ENCODE data around the gene MARCKSL1. TPM values are rescaled to one million over a fixed set of nuclear protein-coding genes. Genes with fewer than 3 reads are reported as not detected.

MARCKSL1 gene
- polyA plus RNA-seq, 3 donors = 13.9 to 150 (median 40.3) TPM

- no peak for DNase-seq
- H4K20me1 ChIP-seq (ENCODE audit: insufficient read depth, low read length) = no peaks in the 10 kb centered on the region
- H3K9me3 ChIP-seq (replicated peaks in 1 of 2; ENCODE audit: control insufficient read depth in 1 of 2, insufficient read depth in 1 of 2, low read length in 2 of 2) = no peaks in the 10 kb centered on the region
- H3K4me1 Mint-ChIP-seq = peaks cover 25% of the 10 kb centered on the region
- H3K4me3 Mint-ChIP-seq = no peak overlapping the region
- H3K4me3 ChIP-seq (replicated peaks in 1 of 3; ENCODE audit: low read depth in 2 of 3, low read length in 3 of 3) = no peak overlapping the region
- peaks cover 0 to 4% of the 10 kb centered on the region in 2 donors for H3K36me3 Mint-ChIP-seq
- WGBS (ENCODE audit: insufficient coverage) = 92% methylated on average over 2 of the region's 7 CpGs
- H3K9me3 Mint-ChIP-seq = peaks cover 0 to 5% (median 2%) of the 10 kb centered on the region in 7 donors
- H3K4me1 ChIP-seq (ENCODE audit: control insufficient read depth in 1 of 2, insufficient read depth in 2 of 2, low read length in 2 of 2) = peaks cover 18 to 21% of the 10 kb centered on the region in 2 donors
- H3K36me3 ChIP-seq (replicated peaks in 1 of 2; ENCODE audit: control insufficient read depth in 1 of 2, insufficient read depth in 2 of 2, low read length in 2 of 2) = no peaks in the 10 kb centered on the region
- peaks cover 0 to 6% (median 4%) of the 10 kb centered on the region in 3 donors for H3K27me3 Mint-ChIP-seq (ENCODE audit: low read depth in 3 of 3)
- H3K27me3 ChIP-seq (ENCODE audit: control insufficient read depth in 2 of 2, insufficient read depth in 2 of 2, low read length in 2 of 2) = no peaks in the 10 kb centered on the region
- H2AFZ ChIP-seq (ENCODE audit: insufficient read depth, low read depth, low read length, poor library complexity, severe bottlenecking) = no peak overlapping the region
- H3K27ac ChIP-seq (ENCODE audit: low read depth in 1 of 2, low read length in 2 of 2) = no peak overlapping the region
- intact Hi-C loops (cut with micrococcal nuclease) = no loop called here
- no peak overlapping the region for H3K9ac ChIP-seq (ENCODE audit: insufficient read depth, low read length, poor library complexity, severe bottlenecking)
- H3K4me2 ChIP-seq (replicated peaks; ENCODE audit: extremely low read depth, low read length, poor library complexity, severe bottlenecking) = no peak overlapping the region
- no peak overlapping the region for H3K27ac Mint-ChIP-seq
- no peak for TF ChIP-seq CTCF (IDR thresholded peaks at IDR 0.05)
- H3K79me2 ChIP-seq (ENCODE audit: insufficient read depth, low read length) = peaks cover 28% of the 10 kb centered on the region
Measured at GRCh38 chr1:32289256-32289655, 46.8 kb downstream of the MARCKSL1 start.

- 100% methylated on average over 3 of the region's 4 CpGs for WGBS (ENCODE audit: insufficient coverage)
- Histone ChIP-seq H2AFZ (ENCODE audit: insufficient read depth, low read depth, low read length, poor library complexity, severe bottlenecking) (no peak overlapping the region), H3K9ac (ENCODE audit: insufficient read depth, low read length, poor library complexity, severe bottlenecking) (no peak overlapping the region), H3K4me1 (ENCODE audit: control insufficient read depth in 1 of 2, insufficient read depth in 2 of 2, low read length in 2 of 2) (peaks cover 9 to 10% of the 10 kb centered on the region in 2 donors), H3K9me3 (replicated peaks in 1 of 2; ENCODE audit: control insufficient read depth in 1 of 2, insufficient read depth in 1 of 2, low read length in 2 of 2) (no peaks in the 10 kb centered on the region), H3K79me2 (ENCODE audit: insufficient read depth, low read length) (peaks cover 4% of the 10 kb centered on the region), H3K36me3 (replicated peaks in 1 of 2; ENCODE audit: control insufficient read depth in 1 of 2, insufficient read depth in 2 of 2, low read length in 2 of 2) (no peaks in the 10 kb centered on the region), H4K20me1 (ENCODE audit: insufficient read depth, low read length) (no peaks in the 10 kb centered on the region), H3K4me2 (replicated peaks; ENCODE audit: extremely low read depth, low read length, poor library complexity, severe bottlenecking) (no peak overlapping the region), H3K27me3 (ENCODE audit: control insufficient read depth in 2 of 2, insufficient read depth in 2 of 2, low read length in 2 of 2) (no peaks in the 10 kb centered on the region), H3K27ac (ENCODE audit: low read depth in 1 of 2, low read length in 2 of 2) (no peak overlapping the region), H3K4me3 (replicated peaks in 1 of 3; ENCODE audit: low read depth in 2 of 3, low read length in 3 of 3) (no peak overlapping the region)
- Mint-ChIP-seq H3K4me1 (peaks cover 10% of the 10 kb centered on the region), H3K36me3 (no peaks in the 10 kb centered on the region), H3K4me3 (no peak overlapping the region), H3K9me3 (peaks cover 0 to 2% (median 0%) of the 10 kb centered on the region in 7 donors), H3K27ac (no peak overlapping the region), H3K27me3 (ENCODE audit: low read depth in 3 of 3) (peaks cover 0 to 2% (median 2%) of the 10 kb centered on the region in 3 donors)
- intact Hi-C loops (cut with micrococcal nuclease) = no loop called here
- TF ChIP-seq CTCF (IDR thresholded peaks at IDR 0.05) = no peak
- DNase-seq = no peak
Measured at GRCh38 chr1:32286763-32287162, 49.3 kb downstream of the MARCKSL1 start.
